Epidermal melanocyte (primary cell): ENCODE results near the gene LAMC1.

ENCODE experiments used
- DNase-seq: peaks from one replicate; pipeline ENCODE4 v3.0.0; 2011; ENCODE audit warnings: low spot score; ENCODE audit not compliant: insufficient read length

The LAMC1 gene

GRCh38 chr1:183105449-183105848 lies 82.2 kb downstream of the LAMC1 start:
- DNase-seq = no peak

GRCh38 chr1:183106166-183106565 lies 82.9 kb downstream of the LAMC1 start:
- no peak for DNase-seq

GRCh38 chr1:183106746-183107145 lies 83.5 kb downstream of the LAMC1 start:
- DNase-seq = no peak

- no peak for DNase-seq
These were observed 87.2 kb downstream of the LAMC1 start for GRCh38 chr1:183110326-183110880.

- no peak for DNase-seq
These were observed 91.2 kb downstream of the LAMC1 start for GRCh38 chr1:183114441-183114840.

- DNase-seq = no peak
These were observed 93.2 kb downstream of the LAMC1 start for GRCh38 chr1:183116416-183116815.

GRCh38 chr1:183121609-183122008 lies 98.4 kb downstream of the LAMC1 start:
- DNase-seq = no peak

- DNase-seq = no peak
These were observed 101.0 kb downstream of the LAMC1 start for GRCh38 chr1:183124259-183124658.

- no peak for DNase-seq
These were observed 102.2 kb downstream of the LAMC1 start for GRCh38 chr1:183125279-183125999.

GRCh38 chr1:183126000-183126366 lies 102.8 kb downstream of the LAMC1 start:
- DNase-seq = no peak

- DNase-seq = no peak
These were observed 103.3 kb downstream of the LAMC1 start for GRCh38 chr1:183126528-183126927.

- no peak for DNase-seq
These were observed 106.9 kb downstream of the LAMC1 start for GRCh38 chr1:183129921-183130690.

- no peak for DNase-seq
These were observed 107.9 kb downstream of the LAMC1 start for GRCh38 chr1:183131166-183131565.

GRCh38 chr1:183135336-183135735 lies 112.1 kb downstream of the LAMC1 start:
- DNase-seq = no peak

- no peak for DNase-seq
These were observed 114.6 kb downstream of the LAMC1 start for GRCh38 chr1:183137782-183138181.

- no peak for DNase-seq
These were observed 115.1 kb downstream of the LAMC1 start for GRCh38 chr1:183138301-183138700.

- no peak for DNase-seq
These were observed 116.2 kb downstream of the LAMC1 start for GRCh38 chr1:183139281-183139942.

GRCh38 chr1:183140633-183141032 lies 117.4 kb downstream of the LAMC1 start:
- no peak for DNase-seq

GRCh38 chr1:183142171-183142570 lies 119.0 kb downstream of the LAMC1 start:
- no peak for DNase-seq

GRCh38 chr1:183143576-183144315 lies 120.5 kb downstream of the LAMC1 start:
- no peak for DNase-seq

GRCh38 chr1:183144752-183145151 lies 121.5 kb downstream of the LAMC1 start:
- no peak for DNase-seq
